ENCODE measurements around the gene WDR81. TPM values are rescaled to one million over a fixed set of nuclear protein-coding genes. Genes with fewer than 3 reads are reported as not detected.
A peak's percentile ranks its signal among the peaks of the same experiment; 100 is the strongest.

The WDR81 gene
- polyA plus RNA-seq, 1 donor (not counting 4 experiments of a cell fraction or from before 2014, with no cell fraction given): 4.2 TPM

DNA sequence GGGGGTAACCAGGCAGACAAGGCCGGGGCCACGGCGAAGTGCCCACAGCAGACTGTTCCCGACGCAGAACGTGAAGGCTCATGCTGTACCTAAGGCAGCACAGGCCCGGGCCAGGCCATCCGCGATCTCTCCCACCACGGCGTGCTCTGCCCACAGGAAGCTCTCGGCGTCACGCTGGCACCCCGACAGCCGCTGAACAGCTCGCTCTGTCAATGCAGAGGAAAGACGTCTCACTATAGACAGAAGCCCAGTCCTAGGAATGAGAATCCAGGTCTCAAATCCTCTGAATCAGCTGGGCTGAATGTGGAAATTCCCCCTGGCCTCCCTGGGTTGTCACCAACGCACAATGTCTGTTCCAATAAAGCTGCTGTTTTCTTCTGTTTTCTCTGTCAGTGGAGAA lies 58.8 kb downstream of the WDR81 start:
- Histone ChIP-seq H3K36me3 (ENCODE audit: control insufficient read depth in 2 of 2, extremely low read depth in 1 of 2, insufficient read depth in 2 of 2, low read length in 2 of 2) (peaks cover 11 to 13% of the 10 kb centered on the region in 2 experiments), H3K79me2 (ENCODE audit: control insufficient read depth, insufficient read depth, low read length) (no peaks in the 10 kb centered on the region), H4K20me1 (ENCODE audit: control insufficient read depth, extremely low read depth, insufficient read depth, low read length) (no peaks in the 10 kb centered on the region), H3K27me3 (ENCODE audit: control insufficient read depth, extremely low read depth, insufficient read depth, low read length) (no peaks in the 10 kb centered on the region), H3K9me3 (ENCODE audit: control insufficient read depth, low read depth, low read length) (no peaks in the 10 kb centered on the region), H3K4me1 (ENCODE audit: control insufficient read depth, extremely low read depth, insufficient read depth, low read length) (peaks cover 30% of the 10 kb centered on the region), H3K9ac (ENCODE audit: control insufficient read depth, extremely low read depth, insufficient read depth, low read length) (no peak overlapping the region), H3K4me3 (ENCODE audit: control insufficient read depth in 2 of 3, extremely low read depth in 1 of 3, insufficient read depth in 2 of 3, low read depth in 1 of 3, low read length in 3 of 3) (no peak overlapping the region), H3K27ac (ENCODE audit: control insufficient read depth, insufficient read depth, low read length) (peak overlapping the region; percentile 38), H2AFZ (ENCODE audit: control insufficient read depth, low read length) (no peak overlapping the region), H3K9me1 (ENCODE audit: control insufficient read depth, extremely low read depth, insufficient read depth, low read length) (no peaks in the 10 kb centered on the region), H3K4me2 (ENCODE audit: control insufficient read depth, extremely low read depth, insufficient read depth, low read depth, low read length) (no peak overlapping the region)
- no peak for TF ChIP-seq EZH2 (IDR thresholded peaks at IDR 0.05; ENCODE audit: low read length)
- TF ChIP-seq, protein P1, sequence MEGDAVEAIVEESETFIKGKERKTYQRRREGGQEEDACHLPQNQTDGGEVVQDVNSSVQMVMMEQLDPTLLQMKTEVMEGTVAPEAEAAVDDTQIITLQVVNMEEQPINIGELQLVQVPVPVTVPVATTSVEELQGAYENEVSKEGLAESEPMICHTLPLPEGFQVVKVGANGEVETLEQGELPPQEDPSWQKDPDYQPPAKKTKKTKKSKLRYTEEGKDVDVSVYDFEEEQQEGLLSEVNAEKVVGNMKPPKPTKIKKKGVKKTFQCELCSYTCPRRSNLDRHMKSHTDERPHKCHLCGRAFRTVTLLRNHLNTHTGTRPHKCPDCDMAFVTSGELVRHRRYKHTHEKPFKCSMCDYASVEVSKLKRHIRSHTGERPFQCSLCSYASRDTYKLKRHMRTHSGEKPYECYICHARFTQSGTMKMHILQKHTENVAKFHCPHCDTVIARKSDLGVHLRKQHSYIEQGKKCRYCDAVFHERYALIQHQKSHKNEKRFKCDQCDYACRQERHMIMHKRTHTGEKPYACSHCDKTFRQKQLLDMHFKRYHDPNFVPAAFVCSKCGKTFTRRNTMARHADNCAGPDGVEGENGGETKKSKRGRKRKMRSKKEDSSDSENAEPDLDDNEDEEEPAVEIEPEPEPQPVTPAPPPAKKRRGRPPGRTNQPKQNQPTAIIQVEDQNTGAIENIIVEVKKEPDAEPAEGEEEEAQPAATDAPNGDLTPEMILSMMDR (optimal IDR thresholded peaks at IDR 0.05 in 1 of 3, IDR thresholded peaks at IDR 0.05 in 1 of 3, conservative IDR thresholded peaks at IDR 0.05 in 1 of 3; ENCODE audit: extremely low read depth in 1 of 3, insufficient read depth in 2 of 3, low read length in 3 of 3): no peak
- DNase-seq (ENCODE audit: low read depth, low spot score) (no peak), FAIRE-seq (no peak)
- dilution Hi-C loops (cut with MboI; ENCODE audit: extremely low pct_ligation_motif_present, low sequenced_read_pairs): loop anchor here (5.0 kb wide), 2 partner anchors 51 to 64 kb away; no protein-coding TSS in a partner anchor

DNA sequence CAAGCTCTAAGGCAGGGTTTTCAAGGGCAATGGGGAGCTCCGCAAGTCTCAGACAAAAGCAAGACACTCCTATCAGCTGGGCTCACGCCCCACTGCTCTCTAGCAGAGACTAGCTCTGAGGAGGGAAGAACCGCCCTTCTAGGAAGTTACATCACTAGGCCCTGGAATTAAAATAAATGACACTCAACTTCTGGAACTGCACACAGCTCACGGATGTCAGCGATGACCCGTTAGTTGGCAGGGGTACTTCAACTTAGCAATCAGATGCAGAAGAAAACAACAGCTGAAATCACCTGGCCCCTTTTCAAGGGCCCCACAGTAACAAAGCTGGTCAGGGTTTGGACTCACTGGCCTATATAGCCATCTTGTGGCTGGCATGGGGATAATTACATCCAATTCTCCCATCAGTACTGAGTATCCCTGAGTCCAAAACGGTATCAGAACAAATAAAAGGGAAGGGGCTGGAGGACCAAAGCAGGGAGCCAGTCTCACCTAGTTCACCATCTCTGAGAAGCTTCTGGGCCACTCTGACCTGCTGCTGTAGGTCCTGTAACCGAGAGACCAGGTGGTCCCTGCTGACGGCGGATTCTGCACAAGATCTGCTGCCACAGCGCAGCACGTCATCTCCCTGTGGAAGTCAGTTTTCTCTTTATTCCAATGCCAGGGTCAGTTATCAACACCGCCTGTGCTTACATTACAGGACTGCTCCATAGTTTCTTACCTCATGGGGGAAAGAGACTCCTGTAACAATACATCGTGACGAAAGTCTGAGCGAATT lies 59.5 kb downstream of the WDR81 start:
- H3K27ac ChIP-seq (ENCODE audit: control insufficient read depth, insufficient read depth, low read length): peak overlapping the region; percentile 38
- dilution Hi-C loops (cut with MboI; ENCODE audit: extremely low pct_ligation_motif_present, low sequenced_read_pairs): loop anchor here (5.0 kb wide), 2 partner anchors 52 to 63 kb away; no protein-coding TSS in a partner anchor
- H3K36me3 ChIP-seq (ENCODE audit: control insufficient read depth in 2 of 2, extremely low read depth in 1 of 2, insufficient read depth in 2 of 2, low read length in 2 of 2): peaks cover 8 to 9% of the 10 kb centered on the region in 2 experiments
- TF ChIP-seq EZH2 (IDR thresholded peaks at IDR 0.05; ENCODE audit: low read length): no peak
- TF ChIP-seq, protein P1 (optimal IDR thresholded peaks at IDR 0.05 in 1 of 3, IDR thresholded peaks at IDR 0.05 in 1 of 3, conservative IDR thresholded peaks at IDR 0.05 in 1 of 3; ENCODE audit: extremely low read depth in 1 of 3, insufficient read depth in 2 of 3, low read length in 3 of 3): peak; percentile 62 to 74 (median 73)
- H3K4me1 ChIP-seq (ENCODE audit: control insufficient read depth, extremely low read depth, insufficient read depth, low read length): peaks cover 30% of the 10 kb centered on the region
- no peak for DNase-seq (ENCODE audit: low read depth, low spot score)
- no peaks in the 10 kb centered on the region for H4K20me1 ChIP-seq (ENCODE audit: control insufficient read depth, extremely low read depth, insufficient read depth, low read length)
- FAIRE-seq: peak; percentile 81
- no peaks in the 10 kb centered on the region for H3K79me2 ChIP-seq (ENCODE audit: control insufficient read depth, insufficient read depth, low read length)
- no peak overlapping the region for H2AFZ ChIP-seq (ENCODE audit: control insufficient read depth, low read length)
- H3K4me3 ChIP-seq (ENCODE audit: control insufficient read depth in 2 of 3, extremely low read depth in 1 of 3, insufficient read depth in 2 of 3, low read depth in 1 of 3, low read length in 3 of 3): no peak overlapping the region
- no peak overlapping the region for H3K4me2 ChIP-seq (ENCODE audit: control insufficient read depth, extremely low read depth, insufficient read depth, low read depth, low read length)
- H3K27me3 ChIP-seq (ENCODE audit: control insufficient read depth, extremely low read depth, insufficient read depth, low read length): no peaks in the 10 kb centered on the region
- H3K9ac ChIP-seq (ENCODE audit: control insufficient read depth, extremely low read depth, insufficient read depth, low read length): no peak overlapping the region
- H3K9me1 ChIP-seq (ENCODE audit: control insufficient read depth, extremely low read depth, insufficient read depth, low read length): no peaks in the 10 kb centered on the region
- H3K9me3 ChIP-seq (ENCODE audit: control insufficient read depth, low read depth, low read length): no peaks in the 10 kb centered on the region
